BLaER1 (cell line): Measurements from ENCODE around the gene UBE3A.
"Not testable (repeated sequence)": the region's sequence is repeated elsewhere in the genome, so short reads cannot be mapped to it uniquely, and the experiment has no call there.

ENCODE experiments used
- H3K27ac ChIP-seq: shearing (Covaris generic); formaldehyde crosslinking; 2 replicates; pipeline ENCODE4 v1.8.1; 2022
- H3K27me3 ChIP-seq: shearing (Covaris generic); formaldehyde crosslinking; 2 replicates; pipeline ENCODE4 v1.8.1; 2022
- H3K36me3 ChIP-seq: shearing (Covaris generic); formaldehyde crosslinking; 2 replicates; pipeline ENCODE4 v1.8.1; 2022
- H3K4me1 ChIP-seq: shearing (Covaris generic); formaldehyde crosslinking; 2 replicates; pipeline ENCODE4 v1.8.1; 2022
- H3K4me2 ChIP-seq: shearing (Covaris generic); formaldehyde crosslinking; 2 replicates; pipeline ENCODE4 v1.8.1; 2022
- H3K4me3 ChIP-seq: shearing (Covaris generic); formaldehyde crosslinking; 2 replicates; pipeline ENCODE4 v1.8.1; 2022
- H3K9ac ChIP-seq: shearing (Covaris generic); formaldehyde crosslinking; 2 replicates; pipeline ENCODE4 v1.8.1; 2022
- H3K9me3 ChIP-seq: shearing (Covaris generic); formaldehyde crosslinking; 2 replicates; pipeline ENCODE4 v1.8.1; 2022
- H4K20me1 ChIP-seq: shearing (Covaris generic); formaldehyde crosslinking; 2 replicates; pipeline ENCODE4 v1.8.1; 2022
- Cebpa-rat ChIP-seq: shearing (Covaris generic); IDR thresholded peaks from 2 replicates; pipeline ENCODE4 v1.8.1; 2022

Gene UBE3A

GRCh38 chr15:25426896-25427610, 11.8 kb downstream of the UBE3A start:
- Histone ChIP-seq H3K9ac (no peak overlapping the region), H3K27me3 (no peaks in the 10 kb centered on the region), H3K4me2 (no peak overlapping the region), H3K27ac (no peak overlapping the region), H4K20me1 (peaks cover 96% of the 10 kb centered on the region), H3K4me1 (no peaks in the 10 kb centered on the region), H3K36me3 (peaks cover 75% of the 10 kb centered on the region), H3K9me3 (peaks cover 72% of the 10 kb centered on the region), H3K4me3 (no peak overlapping the region)
- no peak for TF ChIP-seq Cebpa-rat

- no peak overlapping the region for H3K4me2 ChIP-seq
Measured at GRCh38 chr15:25424073-25424472, 14.8 kb downstream of the UBE3A start.

GRCh38 chr15:25422021-25422420, 16.8 kb downstream of the UBE3A start:
- TF ChIP-seq Cebpa-rat = no peak
- no peaks in the 10 kb centered on the region for H3K27me3 ChIP-seq
- no peak overlapping the region for H3K27ac ChIP-seq
- H3K36me3 ChIP-seq = peaks cover 79% of the 10 kb centered on the region
- H3K4me1 ChIP-seq = no peaks in the 10 kb centered on the region
- H3K4me2 ChIP-seq = no peak overlapping the region
- H4K20me1 ChIP-seq = peaks cover 84% of the 10 kb centered on the region
- peaks cover 90% of the 10 kb centered on the region for H3K9me3 ChIP-seq
- H3K9ac ChIP-seq = no peak overlapping the region
- H3K4me3 ChIP-seq = no peak overlapping the region

More at GRCh38 chr15:25424073-25424472, 14.8 kb downstream of the UBE3A start:
- Histone ChIP-seq H3K27me3 (no peaks in the 10 kb centered on the region), H3K4me3 (no peak overlapping the region), H3K9ac (no peak overlapping the region), H3K36me3 (peaks cover 72% of the 10 kb centered on the region), H4K20me1 (peaks cover 87% of the 10 kb centered on the region), H3K4me1 (no peaks in the 10 kb centered on the region), H3K9me3 (peaks cover 85% of the 10 kb centered on the region), H3K27ac (no peak overlapping the region)
- TF ChIP-seq Cebpa-rat = no peak

- H3K4me1 ChIP-seq = no peaks in the 10 kb centered on the region
- peaks cover 84% of the 10 kb centered on the region for H4K20me1 ChIP-seq
- H3K4me2 ChIP-seq = no peak overlapping the region
- no peak for TF ChIP-seq Cebpa-rat
- H3K36me3 ChIP-seq = peaks cover 74% of the 10 kb centered on the region
- no peak overlapping the region for H3K9ac ChIP-seq
- no peak overlapping the region for H3K4me3 ChIP-seq
- H3K27ac ChIP-seq = no peak overlapping the region
- H3K27me3 ChIP-seq = no peaks in the 10 kb centered on the region
- peaks cover 90% of the 10 kb centered on the region for H3K9me3 ChIP-seq
Measured at GRCh38 chr15:25418202-25418601, 20.6 kb downstream of the UBE3A start.

GRCh38 chr15:25417604-25418003, 21.2 kb downstream of the UBE3A start:
- Histone ChIP-seq H3K9me3 (peaks cover 90% of the 10 kb centered on the region), H3K4me2 (no peak overlapping the region)

GRCh38 chr15:25416693-25417092, 22.1 kb downstream of the UBE3A start:
- H3K4me1 ChIP-seq = no peaks in the 10 kb centered on the region
- H3K36me3 ChIP-seq = peaks cover 66% of the 10 kb centered on the region
- H3K9me3 ChIP-seq = peaks cover 89% of the 10 kb centered on the region
- no peak overlapping the region for H3K27ac ChIP-seq
- H4K20me1 ChIP-seq = peaks cover 84% of the 10 kb centered on the region
- TF ChIP-seq Cebpa-rat = no peak
- H3K4me3 ChIP-seq = 0 out of 2 replicates have a peak overlapping the region, but pooled peaks have one; percentile 12
- H3K4me2 ChIP-seq = no peak overlapping the region
- H3K9ac ChIP-seq = no peak overlapping the region
- no peaks in the 10 kb centered on the region for H3K27me3 ChIP-seq

More at GRCh38 chr15:25417604-25418003, 21.2 kb downstream of the UBE3A start:
- no peaks in the 10 kb centered on the region for H3K27me3 ChIP-seq
- H3K4me1 ChIP-seq = no peaks in the 10 kb centered on the region
- no peak overlapping the region for H3K4me3 ChIP-seq
- no peak overlapping the region for H3K9ac ChIP-seq
- H4K20me1 ChIP-seq = peaks cover 84% of the 10 kb centered on the region
- H3K27ac ChIP-seq = no peak overlapping the region
- peaks cover 72% of the 10 kb centered on the region for H3K36me3 ChIP-seq
- TF ChIP-seq Cebpa-rat = no peak

GRCh38 chr15:25415707-25416106, 23.1 kb downstream of the UBE3A start:
- H3K4me1 ChIP-seq = peaks cover 8% of the 10 kb centered on the region
- no peaks in the 10 kb centered on the region for H3K27me3 ChIP-seq
- peaks cover 66% of the 10 kb centered on the region for H3K36me3 ChIP-seq
- peaks cover 84% of the 10 kb centered on the region for H4K20me1 ChIP-seq
- no peak for TF ChIP-seq Cebpa-rat
- no peak overlapping the region for H3K27ac ChIP-seq
- H3K4me3 ChIP-seq = no peak overlapping the region
- peaks cover 88% of the 10 kb centered on the region for H3K9me3 ChIP-seq
- no peak overlapping the region for H3K4me2 ChIP-seq
- no peak overlapping the region for H3K9ac ChIP-seq

DNA sequence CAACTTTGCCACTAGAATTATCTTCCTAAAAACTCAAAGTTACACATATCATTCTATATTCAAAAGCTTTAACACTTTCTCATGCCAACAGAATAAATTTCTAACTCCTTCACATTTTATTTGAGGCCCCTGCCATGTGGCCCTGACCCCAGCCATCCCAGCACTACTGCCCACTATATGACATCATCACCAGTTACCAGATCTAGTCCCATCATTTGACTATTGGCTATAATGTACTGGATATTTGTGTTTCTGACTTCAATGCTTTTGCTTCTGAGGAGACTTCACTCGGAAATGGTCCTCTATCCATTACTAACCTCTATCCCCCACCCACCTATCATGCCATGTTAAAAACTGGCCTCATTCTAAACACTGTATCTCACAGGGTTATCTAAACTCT, 23.6 kb downstream of the UBE3A start:
- Histone ChIP-seq H3K4me3 (no peak overlapping the region), H3K4me1 (peaks cover 13% of the 10 kb centered on the region), H4K20me1 (peaks cover 85% of the 10 kb centered on the region), H3K4me2 (no peak overlapping the region), H3K36me3 (peaks cover 67% of the 10 kb centered on the region), H3K27me3 (no peaks in the 10 kb centered on the region), H3K27ac (no peak overlapping the region), H3K9me3 (peaks cover 88% of the 10 kb centered on the region), H3K9ac (no peak overlapping the region)
- TF ChIP-seq Cebpa-rat = no peak

- peaks cover 59% of the 10 kb centered on the region for H3K36me3 ChIP-seq
- peaks cover 64% of the 10 kb centered on the region for H3K9me3 ChIP-seq
- H3K4me1 ChIP-seq = peaks cover 15% of the 10 kb centered on the region
- TF ChIP-seq Cebpa-rat = no peak
- no peak overlapping the region for H3K9ac ChIP-seq
- peaks cover 91% of the 10 kb centered on the region for H4K20me1 ChIP-seq
- H3K4me3 ChIP-seq = no peak overlapping the region
- H3K27ac ChIP-seq = no peak overlapping the region
- peak overlapping the region; percentile 55 for H3K4me2 ChIP-seq
- no peaks in the 10 kb centered on the region for H3K27me3 ChIP-seq
Measured at GRCh38 chr15:25410649-25411048, 28.2 kb downstream of the UBE3A start.

GRCh38 chr15:25409731-25410130, 29.1 kb downstream of the UBE3A start:
- Histone ChIP-seq H3K36me3 (peaks cover 59% of the 10 kb centered on the region), H4K20me1 (peaks cover 82% of the 10 kb centered on the region), H3K9me3 (peaks cover 63% of the 10 kb centered on the region), H3K4me1 (peaks cover 15% of the 10 kb centered on the region)
- H3K27me3 ChIP-seq, H3K27ac ChIP-seq, H3K4me3 ChIP-seq, H3K4me2 ChIP-seq, H3K9ac ChIP-seq: not testable (repeated sequence)

- Histone ChIP-seq H3K4me1 (peaks cover 15% of the 10 kb centered on the region), H3K27ac (no peak overlapping the region), H3K4me3 (no peak overlapping the region), H3K9me3 (peaks cover 59% of the 10 kb centered on the region), H4K20me1 (peaks cover 74% of the 10 kb centered on the region), H3K4me2 (no peak overlapping the region), H3K36me3 (peaks cover 59% of the 10 kb centered on the region), H3K9ac (no peak overlapping the region), H3K27me3 (no peaks in the 10 kb centered on the region)
- TF ChIP-seq Cebpa-rat = no peak
Measured at GRCh38 chr15:25408929-25409328, 29.9 kb downstream of the UBE3A start.
